GM23248 (cell line): Measurements from ENCODE around the gene CYGB.

Source experiments
- EZH2 ChIP-seq: fragments of 200-600 bp; sonication (generic); IDR thresholded peaks from 2 replicates; pipeline ENCODE4 v1.6.1; 2018; ENCODE audit warnings: antibody characterized with exemption, mild to moderate bottlenecking; ENCODE audit not compliant: insufficient read depth, poor library complexity, severe bottlenecking
- EZH2phosphoT487 ChIP-seq: fragments of 200-600 bp; sonication (generic); IDR thresholded peaks from 2 replicates; pipeline ENCODE4 v1.6.1; 2018; ENCODE audit warnings: antibody characterized with exemption, moderate library complexity, mild to moderate bottlenecking, low read depth; ENCODE audit not compliant: insufficient read depth

GRCh38 chr17:76549215-76549518 lies 11.7 kb upstream of the CYGB start:
- TF ChIP-seq EZH2 (no peak), EZH2phosphoT487 (no peak)
